Dedifferentiated amniotic fluid mesenchymal stem cell (primary cell): ENCODE measurements around the gene RALGPS1.

Experiments
- DNase-seq: peaks from one replicate; pipeline ENCODE4 v3.0.0-alpha.2; 2016; ENCODE audit errors: extremely low spot score

The RALGPS1 gene

GRCh38 chr9:127122176-127123063 is 207.8 kb downstream of the RALGPS1 start, which contains the start of gene ANGPTL2:
ANGPTL2 (minus strand) TSS chr9:127122635; CDS start chr9:127108731, 13,904 bp downstream.
- DNase-seq = peak; percentile 97

GRCh38 chr9:127123064-127123890 is 208.7 kb downstream of the RALGPS1 start:
- DNase-seq = no peak

GRCh38 chr9:127124111-127124531 is 209.5 kb downstream of the RALGPS1 start:
- no peak for DNase-seq

GRCh38 chr9:127124792-127125191 is 210.2 kb downstream of the RALGPS1 start:
- DNase-seq = no peak

DNA sequence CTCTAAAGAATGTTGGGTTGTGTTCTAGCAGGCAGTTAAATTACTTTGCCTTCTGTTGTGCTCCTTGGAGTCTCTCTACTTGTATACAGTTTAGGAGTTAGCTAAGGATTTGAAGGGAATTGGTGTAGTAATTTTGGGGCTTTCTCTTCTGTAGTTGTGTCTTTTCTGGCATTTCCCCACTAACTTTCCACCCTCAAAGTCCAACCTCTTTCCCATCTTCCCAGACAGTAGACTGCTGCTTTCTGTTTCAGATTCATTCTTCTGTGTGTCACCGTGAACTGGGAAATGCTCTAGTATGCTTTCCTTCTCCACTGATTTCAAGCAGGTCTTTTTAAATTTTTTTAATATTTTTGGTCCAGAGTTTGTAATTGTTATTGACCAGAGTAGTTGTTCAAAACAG is 212.4 kb downstream of the RALGPS1 start:
- DNase-seq = no peak

GRCh38 chr9:127128341-127129072 is 213.9 kb downstream of the RALGPS1 start:
- no peak for DNase-seq

- DNase-seq = no peak
These were observed 214.6 kb downstream of the RALGPS1 start for GRCh38 chr9:127129073-127129717.

- no peak for DNase-seq
These were observed 215.1 kb downstream of the RALGPS1 start for GRCh38 chr9:127129718-127130085.

DNA sequence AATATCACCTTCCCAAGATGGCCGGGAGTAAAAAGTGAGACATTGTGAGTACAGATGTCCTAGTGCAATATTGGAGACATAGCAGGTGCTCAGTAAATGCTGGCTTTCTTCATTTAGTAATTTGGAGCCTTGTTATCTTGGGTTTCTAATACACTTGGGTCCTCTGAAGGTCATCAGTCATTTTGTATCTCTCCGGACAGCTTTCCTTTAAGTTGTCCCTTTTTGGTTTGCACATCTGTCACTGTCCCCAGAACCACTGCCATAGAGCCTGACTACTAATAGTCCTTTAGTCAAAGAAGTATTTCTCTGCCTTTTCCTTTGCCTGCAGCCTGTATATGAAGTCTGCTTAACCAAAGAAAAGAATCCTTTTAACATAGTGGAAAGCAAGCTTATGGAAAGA is 215.7 kb downstream of the RALGPS1 start:
- DNase-seq = no peak

- DNase-seq = peak; percentile 50
These were observed 216.3 kb downstream of the RALGPS1 start for GRCh38 chr9:127130661-127131538.

DNA sequence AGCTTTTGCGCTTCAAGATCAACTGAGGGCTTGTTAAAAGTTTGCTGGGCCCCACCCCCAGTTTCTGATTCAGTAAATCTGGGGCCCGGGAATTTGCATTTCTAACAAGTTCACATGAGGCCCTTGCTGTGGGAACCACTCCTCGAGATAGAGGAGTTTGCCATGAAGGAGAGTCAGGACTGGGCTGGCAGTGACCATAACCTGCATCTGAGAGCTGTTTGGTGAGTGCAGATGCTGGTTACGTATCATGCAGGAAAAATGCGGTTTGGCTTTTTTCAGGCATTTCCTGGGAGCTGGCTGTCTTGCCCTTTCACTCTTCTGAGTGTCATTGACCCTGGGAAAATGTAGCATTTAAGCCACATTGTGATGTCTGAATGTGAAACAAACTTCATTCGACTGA is 217.3 kb downstream of the RALGPS1 start:
- peak; percentile 17 for DNase-seq

DNA sequence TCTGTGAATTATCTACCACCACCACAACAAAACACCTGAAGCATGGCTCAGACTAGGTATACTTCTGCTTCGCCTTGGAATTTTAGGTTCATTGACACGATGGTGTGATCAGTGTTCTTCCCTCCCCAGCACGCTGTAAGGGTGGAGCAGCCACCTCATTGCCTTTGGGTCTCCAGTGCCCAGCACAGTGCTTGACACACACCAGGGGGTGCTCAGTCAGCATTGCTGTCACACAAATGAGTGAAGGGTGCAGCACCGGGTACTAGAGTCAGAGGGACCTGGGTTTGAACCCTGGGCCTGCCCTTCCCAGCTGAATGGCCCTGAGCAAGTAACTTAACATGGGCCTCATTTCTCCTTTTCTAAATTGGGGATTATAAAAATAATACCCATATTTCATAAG is 217.8 kb downstream of the RALGPS1 start:
- DNase-seq = no peak

DNA sequence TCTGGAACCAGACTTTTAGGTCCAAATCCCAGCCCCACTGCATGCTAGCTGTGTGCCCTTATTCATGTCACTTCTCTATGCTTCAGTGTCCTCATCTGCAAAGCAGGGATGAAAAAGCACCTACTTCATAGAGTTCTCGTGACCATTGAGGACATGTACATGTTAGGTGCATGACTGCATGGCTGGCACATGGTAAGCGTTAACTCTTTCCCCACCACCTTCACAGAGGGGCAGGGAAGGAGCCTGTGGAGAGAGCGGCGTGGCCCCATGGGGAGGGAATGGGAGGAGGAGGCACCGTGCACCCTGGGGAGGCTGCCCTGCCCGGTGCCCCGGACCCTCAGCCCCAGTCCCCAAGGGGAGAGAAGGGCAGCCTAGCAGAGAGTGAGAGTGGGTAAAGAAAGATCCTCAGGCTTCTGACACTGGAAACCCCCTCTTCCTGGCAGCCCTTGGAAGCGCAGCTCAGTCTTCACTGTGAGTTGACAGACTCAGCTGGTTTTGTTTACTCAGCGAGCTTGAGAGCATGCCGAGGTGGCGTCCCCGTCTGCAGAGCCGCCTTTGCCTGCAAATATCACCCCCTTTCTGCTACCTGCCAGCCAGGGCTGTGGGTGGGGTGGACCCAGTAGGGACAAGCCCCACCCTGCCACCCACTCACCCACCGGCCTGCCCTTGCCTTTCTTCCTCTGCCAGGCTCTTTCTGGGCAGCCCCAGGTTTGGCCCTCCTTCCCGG is 218.5 kb downstream of the RALGPS1 start:
- no peak for DNase-seq

- peak; percentile 57 for DNase-seq
These were observed 219.2 kb downstream of the RALGPS1 start for GRCh38 chr9:127133739-127134167.

DNA sequence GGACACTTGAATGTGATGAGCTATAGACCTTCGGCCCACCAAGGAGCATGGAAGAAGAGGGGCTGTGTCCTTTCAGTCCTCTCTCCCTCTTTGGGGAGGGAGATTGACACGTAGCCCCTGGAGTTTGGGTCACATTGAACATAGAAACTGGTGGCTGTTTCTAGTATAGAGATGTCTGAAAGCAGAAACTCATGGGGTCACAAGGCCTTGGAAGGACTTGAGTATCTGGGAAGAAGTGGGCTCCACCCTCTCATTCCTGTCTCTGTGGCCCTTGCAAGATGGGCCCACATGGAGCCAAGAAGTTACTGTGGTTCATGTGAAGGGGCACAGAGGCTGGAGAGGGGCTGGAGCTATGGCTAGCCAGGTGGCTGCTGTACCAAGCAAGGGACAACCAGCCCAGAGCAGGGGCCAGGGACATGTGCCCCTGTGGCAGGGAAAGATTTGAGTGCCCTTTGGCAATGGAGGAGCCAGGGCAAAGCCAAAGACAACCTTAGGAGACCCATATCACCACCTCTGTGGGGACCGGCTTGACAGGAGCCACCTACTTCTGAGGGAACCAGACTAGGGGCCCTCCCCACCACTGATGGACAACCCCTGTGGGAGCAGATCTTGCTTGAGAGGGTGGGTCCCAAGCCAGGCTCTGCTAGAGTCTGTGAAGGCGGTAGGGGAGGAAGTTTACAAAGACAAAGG is 220.6 kb downstream of the RALGPS1 start:
- DNase-seq = no peak

DNA sequence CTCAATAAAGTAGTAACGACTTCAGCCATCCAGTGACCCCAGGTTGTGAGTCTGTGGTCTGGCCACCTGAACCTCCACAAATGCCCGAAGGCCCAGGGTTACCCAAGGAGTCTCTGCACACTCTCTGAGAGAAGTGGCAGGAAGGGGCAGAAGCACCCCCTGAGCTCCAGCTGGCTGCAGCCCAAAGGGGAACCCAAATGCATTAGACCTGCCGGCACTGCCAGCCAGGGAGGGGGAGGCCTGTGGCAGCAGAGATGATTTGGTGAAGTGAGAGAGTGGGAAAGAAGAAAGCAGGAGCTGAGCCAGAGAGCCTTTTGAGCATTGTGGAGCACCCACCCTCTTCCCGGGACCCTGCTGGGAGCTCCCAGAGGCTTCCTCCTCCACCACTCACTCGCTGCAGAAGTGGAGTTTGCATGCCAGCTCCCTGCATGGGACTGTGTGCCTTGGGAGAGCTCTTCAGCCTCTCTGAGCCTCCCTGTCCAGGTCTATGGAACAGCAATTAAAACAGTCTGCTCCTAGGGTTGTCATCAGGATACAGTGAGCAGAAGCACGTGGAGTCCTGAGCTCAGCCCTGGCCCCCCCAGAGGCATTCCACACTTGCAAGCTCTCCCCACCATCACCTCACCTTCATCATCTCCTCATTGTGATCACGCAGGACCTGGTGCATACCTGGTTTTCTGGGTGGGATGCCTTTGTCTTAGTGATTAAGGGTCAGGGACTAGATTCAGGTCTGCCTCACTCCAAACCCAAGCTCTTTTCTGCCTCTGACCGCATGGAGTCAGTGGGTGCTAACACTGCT is 221.7 kb downstream of the RALGPS1 start:
- no peak for DNase-seq

DNA sequence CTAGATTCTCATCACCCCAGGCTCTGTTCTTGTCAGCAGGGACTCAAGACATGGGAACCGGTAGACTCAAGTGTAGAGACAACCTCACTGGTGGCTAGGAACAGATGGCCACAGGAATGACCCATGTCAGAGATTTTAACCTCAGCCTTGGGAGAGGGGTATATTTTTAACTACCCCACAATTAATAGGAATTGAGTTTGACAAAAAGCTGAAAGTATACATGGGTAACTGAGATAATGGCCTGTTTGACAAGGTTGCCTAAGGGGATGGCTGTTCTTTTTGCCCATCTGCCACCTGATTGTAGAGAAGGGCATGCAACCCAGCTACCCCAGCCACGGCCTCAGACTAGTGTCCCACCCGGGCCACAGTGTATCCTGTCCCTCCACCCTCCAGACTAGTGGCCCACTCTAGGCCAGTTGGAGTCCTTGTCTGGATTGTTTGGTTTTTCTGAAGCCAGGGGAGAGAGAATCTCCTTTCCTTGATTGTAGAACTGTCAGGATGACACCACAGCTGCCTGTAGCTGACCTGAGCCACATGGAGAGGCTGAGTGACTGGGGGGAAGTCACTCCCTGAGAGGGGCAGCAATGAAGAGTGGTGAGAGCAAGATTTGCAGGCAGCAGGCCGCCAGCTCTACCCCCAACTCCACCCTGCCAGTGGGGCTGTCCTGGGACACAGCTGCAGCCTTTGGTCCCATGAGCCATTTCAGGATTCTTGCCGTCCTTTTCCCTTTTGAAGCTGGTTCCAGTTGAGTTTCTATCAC is 222.5 kb downstream of the RALGPS1 start:
- no peak for DNase-seq
